Peyer's patch (tissue), 4 donors: Measurements from ENCODE around the gene ASPG.

Experiments
- CTCF ChIP-seq, 6 experiments: fragments of 450-650 bp in 4 of 6; fragments of 200-600 bp in 2 of 6; sonication (generic) in 1 of 6; IDR thresholded peaks; one replicate each; pipeline ENCODE4 v1.5.1; 2017 to 2019; ENCODE audit warnings: antibody characterized with exemption in 6 of 6, mild to moderate bottlenecking in 3 of 6, moderate library complexity in 1 of 6
- POLR2A ChIP-seq, 2 donors: fragments of 450-650 bp; IDR thresholded peaks; one replicate each; pipeline ENCODE4 v1.5.1; 2017; ENCODE audit warnings: antibody characterized with exemption in 2 of 2, mild to moderate bottlenecking in 2 of 2, moderate library complexity in 2 of 2

DNA sequence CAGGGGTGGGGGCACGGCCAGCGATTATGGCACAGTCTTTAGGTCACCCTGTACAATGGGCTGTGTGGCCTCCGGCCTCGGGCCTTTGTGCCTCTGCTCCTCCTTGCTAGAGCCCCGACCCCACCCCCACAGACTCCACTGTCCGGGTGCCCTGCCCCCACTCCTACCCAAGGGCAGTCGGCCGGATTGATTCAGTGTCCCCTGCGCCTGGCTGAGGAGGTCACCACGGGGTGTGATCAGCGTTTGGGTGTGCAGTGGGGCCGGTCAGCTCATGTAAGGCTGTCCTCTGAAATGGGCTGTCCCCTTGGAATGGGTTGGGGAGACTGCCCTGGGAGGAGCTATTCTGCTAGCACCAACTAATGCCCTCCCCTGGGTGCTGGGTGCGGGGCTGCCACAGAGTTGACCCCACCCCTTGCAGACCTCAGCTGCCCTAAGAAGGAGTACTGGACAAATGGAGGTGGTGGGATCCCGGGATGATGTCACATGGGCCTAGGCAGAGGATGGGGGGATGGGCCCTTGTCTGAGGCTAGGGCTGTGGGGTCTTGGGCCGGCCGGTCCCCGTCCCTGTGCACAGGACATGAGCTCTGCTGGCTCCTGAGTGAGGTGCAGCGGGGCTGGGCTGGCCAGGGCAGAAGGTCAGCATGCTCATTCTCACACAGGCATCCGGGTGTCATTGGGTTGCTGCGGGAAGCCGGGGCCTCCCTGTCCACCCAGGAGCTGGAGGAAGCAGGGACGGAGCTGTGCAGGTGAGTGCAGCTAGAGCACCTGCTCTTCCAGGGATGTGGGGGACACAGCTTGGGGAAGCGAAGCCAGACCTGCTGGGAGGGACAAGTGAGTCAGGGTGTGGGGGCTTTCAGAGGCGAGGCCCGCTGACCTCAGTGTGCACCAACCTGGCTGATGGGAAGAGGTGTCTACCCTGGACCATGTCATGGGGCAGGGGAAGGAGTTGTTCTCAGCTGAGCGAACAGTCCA is 23.4 kb downstream of the ASPG start:
- TF ChIP-seq CTCF (IDR thresholded peaks at IDR 0.05) (no peak), POLR2A (IDR thresholded peaks at IDR 0.05) (no peak)
